Kidney (tissue), 14 donors: ENCODE data around the gene PPP1R16B. TPM values are rescaled to one million over a fixed set of nuclear protein-coding genes. Genes with fewer than 3 reads are reported as not detected.

ENCODE experiments used
- DNase-seq, 5 donors: peaks; one replicate each; pipeline ENCODE4 v3.0.0-alpha.2; 2013 to 2020
- FAIRE-seq: peaks from 2 replicates; lab custom pipeline; 2012; peaks lifted over from hg19 to GRCh38; lab: Jason Lieb, UNC
- H3K27ac ChIP-seq, 2 donors: one replicate each; pipeline ENCODE4 v1.7.0; 2013; ENCODE audit warnings: low read depth in 2 of 2, low read length in 2 of 2, inconsistent platforms in 1 of 2
- H3K27me3 ChIP-seq: one replicate; pipeline ENCODE4 v1.7.1; 2013; ENCODE audit warnings: low read length, inconsistent platforms; ENCODE audit not compliant: control insufficient read depth, insufficient read depth
- H3K36me3 ChIP-seq, 3 donors: one replicate each; pipeline versions ENCODE4 v1.7.0 to v1.7.1; 2013; ENCODE audit warnings: low read length in 3 of 3, control low read depth in 1 of 3, inconsistent platforms in 1 of 3; ENCODE audit not compliant: insufficient read depth in 3 of 3, control insufficient read depth in 2 of 3
- H3K4me1 ChIP-seq, 3 donors: one replicate each; pipeline versions ENCODE4 v1.7.0 to v1.7.1; 2013; ENCODE audit warnings: low read length in 3 of 3, inconsistent platforms in 1 of 3, low read depth in 1 of 3; ENCODE audit not compliant: control insufficient read depth in 2 of 3, insufficient read depth in 2 of 3
- H3K4me3 ChIP-seq, 3 donors: one replicate each; pipeline versions ENCODE4 v1.7.0 to v1.8.1; 2013; ENCODE audit warnings: low read length in 3 of 3, control low read depth in 1 of 3, inconsistent platforms in 1 of 3
- H3K9ac ChIP-seq, 3 donors: one replicate each; pipeline versions ENCODE4 v1.7.0 to v1.7.1; 2013; ENCODE audit warnings: low read length in 3 of 3, control low read depth in 1 of 3, inconsistent platforms in 1 of 3
- H3K9me3 ChIP-seq, 3 donors: one replicate each; pipeline versions ENCODE4 v1.7.0 to v1.7.1; 2013; ENCODE audit warnings: low read length in 3 of 3, control low read depth in 1 of 3, inconsistent platforms in 1 of 3; ENCODE audit not compliant: control insufficient read depth in 2 of 3, insufficient read depth in 1 of 3
- intact Hi-C: fragments of 100-400 bp; cut with DNase I; formaldehyde crosslinking; loops from one replicate; pipeline ENCODE4 v1.11.1; 2022
- polyA plus RNA-seq: library from polyadenylated mRNA; stranded (reverse); fragments of 350-450 nt; fragmentation: Illumina TruSeq; extraction: RNeasy Lipid Tissue Mini Kit (QIAGEN cat#74804); gene quantifications from one replicate; pipeline ENCODE4 v1.2.3, GENCODE V29; 2014; ENCODE audit warnings: low read depth, low replicate concordance; ENCODE audit not compliant: insufficient read depth
- total RNA-seq: library from RNA; stranded (reverse); fragmentation: NEBNext Ultra II Directional; extraction: Animal tissue kit (Norgen Biotek cat#: 25700); gene quantifications from one replicate; pipeline ENCODE4 v1.2.1, GENCODE V29; 2021
- TF ChIP-seq, protein P1 (sequence below): IDR thresholded peaks from 3 replicates; pipeline ENCODE4 v1.5.1; 2012; ENCODE audit warnings: mild to moderate bottlenecking, moderate library complexity, borderline replicate concordance; ENCODE audit not compliant: insufficient read depth; ENCODE audit errors: extremely low read depth
- donor health status: control.
- donor health status: control.
- donor health status: control.
- donor health status: control.
- donor health status: control.
- donor health status: DM: yes; HTN: yes; CAD: no.
- donor health status: Normal renal cell carcinoma (clear cell type).

Gene PPP1R16B
- total and polyA plus RNA-seq, 2 donors from 2014 or later = 11.5 to 29.4 TPM

DNA sequence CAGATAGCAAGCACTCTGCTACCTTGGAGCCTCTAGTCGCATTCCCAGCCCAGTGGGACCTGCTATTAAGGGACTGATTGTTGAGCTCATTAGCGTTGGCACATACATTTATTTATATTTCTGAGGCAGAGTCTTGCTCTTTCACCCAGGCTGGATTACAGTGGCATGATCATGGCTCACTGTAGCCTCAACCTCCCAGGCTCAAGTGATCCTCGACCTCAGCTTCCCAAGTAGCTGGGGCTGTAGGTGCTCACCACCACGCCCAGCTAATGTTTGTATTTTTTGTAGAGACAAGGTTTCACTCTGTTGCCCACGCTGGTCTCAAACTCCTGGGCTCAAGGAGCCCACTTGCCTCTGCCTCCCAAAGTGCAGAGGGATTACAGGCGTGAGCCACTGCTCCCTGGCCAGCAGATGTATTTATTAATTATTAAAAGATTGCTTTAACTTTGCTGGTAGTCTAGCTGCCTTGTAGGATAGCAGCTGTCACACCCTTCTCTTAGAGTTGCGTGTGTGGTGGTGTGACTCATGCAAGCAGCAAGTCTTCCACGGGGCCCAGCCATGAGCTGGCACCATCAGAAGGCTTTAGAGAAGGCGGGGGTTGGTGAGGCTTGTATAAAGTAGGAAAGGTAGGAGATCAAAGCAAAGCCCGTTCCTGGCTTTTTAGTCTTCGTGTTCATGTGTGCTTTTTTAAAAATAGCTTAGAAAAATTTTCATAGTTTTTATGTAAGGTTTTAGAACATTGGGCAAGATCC lies 40.8 kb upstream of the PPP1R16B start:
- DNase-seq (no peak), FAIRE-seq (no peak)
- H3K4me1 ChIP-seq = no peaks in the 10 kb centered on the region
- TF ChIP-seq, protein P1, sequence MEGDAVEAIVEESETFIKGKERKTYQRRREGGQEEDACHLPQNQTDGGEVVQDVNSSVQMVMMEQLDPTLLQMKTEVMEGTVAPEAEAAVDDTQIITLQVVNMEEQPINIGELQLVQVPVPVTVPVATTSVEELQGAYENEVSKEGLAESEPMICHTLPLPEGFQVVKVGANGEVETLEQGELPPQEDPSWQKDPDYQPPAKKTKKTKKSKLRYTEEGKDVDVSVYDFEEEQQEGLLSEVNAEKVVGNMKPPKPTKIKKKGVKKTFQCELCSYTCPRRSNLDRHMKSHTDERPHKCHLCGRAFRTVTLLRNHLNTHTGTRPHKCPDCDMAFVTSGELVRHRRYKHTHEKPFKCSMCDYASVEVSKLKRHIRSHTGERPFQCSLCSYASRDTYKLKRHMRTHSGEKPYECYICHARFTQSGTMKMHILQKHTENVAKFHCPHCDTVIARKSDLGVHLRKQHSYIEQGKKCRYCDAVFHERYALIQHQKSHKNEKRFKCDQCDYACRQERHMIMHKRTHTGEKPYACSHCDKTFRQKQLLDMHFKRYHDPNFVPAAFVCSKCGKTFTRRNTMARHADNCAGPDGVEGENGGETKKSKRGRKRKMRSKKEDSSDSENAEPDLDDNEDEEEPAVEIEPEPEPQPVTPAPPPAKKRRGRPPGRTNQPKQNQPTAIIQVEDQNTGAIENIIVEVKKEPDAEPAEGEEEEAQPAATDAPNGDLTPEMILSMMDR = no peak
- H3K27ac ChIP-seq = no peak overlapping the region
- H3K9ac ChIP-seq = no peak overlapping the region
- peaks cover 11 to 38% (median 28%) of the 10 kb centered on the region in 3 donors for H3K36me3 ChIP-seq
- H3K9me3 ChIP-seq = no peaks in the 10 kb centered on the region
- H3K4me3 ChIP-seq = no peak overlapping the region
- intact Hi-C loops = no loop called here
- H3K27me3 ChIP-seq = no peaks in the 10 kb centered on the region

DNA sequence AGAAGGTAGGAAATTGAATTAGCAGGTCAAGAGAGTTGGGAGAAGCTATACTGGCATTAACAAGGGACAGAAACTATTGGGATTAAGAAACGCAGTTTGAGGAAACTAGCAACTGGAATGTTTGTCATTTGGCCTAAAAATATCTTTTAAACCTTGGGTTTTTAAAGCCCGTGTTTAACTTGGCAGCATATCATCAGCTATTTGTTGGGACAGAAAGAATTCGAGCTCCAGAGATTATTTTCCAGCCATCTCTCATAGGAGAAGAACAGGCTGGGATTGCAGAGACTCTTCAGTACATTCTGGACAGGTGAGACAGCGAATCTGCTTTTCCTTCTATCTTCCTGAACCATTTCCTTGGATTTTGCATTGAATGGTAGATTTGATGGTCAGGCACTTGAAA lies 39.4 kb upstream of the PPP1R16B start:
- TF ChIP-seq, protein P1 = no peak
- DNase-seq (no peak), FAIRE-seq (no peak)
- Histone ChIP-seq H3K27ac (no peak overlapping the region), H3K9me3 (no peaks in the 10 kb centered on the region), H3K27me3 (no peaks in the 10 kb centered on the region), H3K4me3 (no peak overlapping the region), H3K9ac (no peak overlapping the region), H3K4me1 (no peaks in the 10 kb centered on the region), H3K36me3 (peaks cover 7 to 32% (median 22%) of the 10 kb centered on the region in 3 donors)
- intact Hi-C loops = no loop called here

DNA sequence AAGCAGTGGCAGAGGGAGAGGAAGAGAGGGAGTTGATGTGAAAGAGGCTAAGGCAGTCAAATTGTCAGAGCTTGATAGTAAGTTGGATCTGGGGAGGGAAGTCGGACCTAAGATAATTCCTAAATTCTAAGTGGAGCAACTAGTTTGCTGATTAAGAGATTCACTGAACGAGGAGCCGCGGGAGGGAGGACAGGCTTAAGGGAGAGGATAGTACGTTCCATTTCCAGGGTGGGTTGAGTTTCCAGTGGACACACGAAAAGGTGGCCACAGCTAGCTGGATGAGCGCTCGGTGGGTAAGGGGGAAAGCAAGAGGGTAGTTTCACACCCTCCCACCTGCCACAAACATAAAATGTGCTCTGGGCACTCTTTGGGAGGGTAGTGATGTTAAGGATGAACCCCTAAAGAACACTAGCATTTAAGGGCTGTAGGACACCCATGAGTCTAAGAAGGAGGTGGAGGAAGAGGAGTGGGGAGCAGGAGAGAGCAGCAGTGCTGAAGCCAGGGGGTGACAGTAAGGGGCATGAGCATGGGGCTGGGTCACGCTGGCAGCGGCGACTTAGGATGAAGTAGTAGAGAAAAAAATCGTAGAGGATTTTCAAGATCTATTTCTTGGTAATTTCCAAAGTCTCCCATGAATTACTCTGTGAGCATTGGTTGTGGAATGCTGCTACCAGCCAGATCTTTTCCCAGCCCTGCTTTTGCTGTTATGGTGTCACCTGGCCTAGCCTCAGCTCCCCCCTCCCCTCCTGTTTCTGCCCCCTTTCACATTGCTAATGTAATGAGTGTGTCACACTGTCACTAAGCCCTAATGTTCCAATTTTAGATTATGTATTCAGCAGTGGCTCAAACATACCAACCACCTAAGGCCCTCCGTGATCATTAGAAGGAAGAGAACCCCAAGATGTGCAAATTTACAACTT lies 35.9 kb upstream of the PPP1R16B start:
- no peak overlapping the region for H3K4me3 ChIP-seq
- FAIRE-seq (no peak), DNase-seq (no peak)
- H3K27ac ChIP-seq = no peak overlapping the region
- intact Hi-C loops = no loop called here
- TF ChIP-seq, protein P1 = no peak
- H3K27me3 ChIP-seq = no peaks in the 10 kb centered on the region
- no peaks in the 10 kb centered on the region for H3K4me1 ChIP-seq
- H3K36me3 ChIP-seq = peaks cover 6 to 24% (median 14%) of the 10 kb centered on the region in 3 donors
- H3K9me3 ChIP-seq = no peaks in the 10 kb centered on the region
- H3K9ac ChIP-seq = no peak overlapping the region
